Middle frontal gyrus (tissue), 1 donor: ENCODE results near the gene HYAL2.
"Not testable (repeated sequence)": the region's sequence is repeated elsewhere in the genome, so short reads cannot be mapped to it uniquely, and the experiment has no call there.

ENCODE experiments used
- DNase-seq: peaks from one replicate; pipeline ENCODE4 v3.0.0-alpha.2; 2015; ENCODE audit warnings: low spot score; ENCODE audit errors: extremely low spot score

HYAL2 gene

GRCh38 chr3:50314342-50314741 is 8.2 kb downstream of the HYAL2 start:
- DNase-seq = no peak

GRCh38 chr3:50312041-50312440 is 10.5 kb downstream of the HYAL2 start:
- not testable (repeated sequence) for DNase-seq

GRCh38 chr3:50304601-50305000 is 17.9 kb downstream of the HYAL2 start:
- no peak for DNase-seq

- DNase-seq = no peak
Observed at GRCh38 chr3:50303013-50303815, 19.3 kb downstream of the HYAL2 start, which contains the start of gene HYAL1. HYAL1 (minus strand) TSS chr3:50303574; CDS start chr3:50302956, 618 bp downstream.

- no peak for DNase-seq
Observed at GRCh38 chr3:50302095-50303012, 20.2 kb downstream of the HYAL2 start.

- DNase-seq = no peak
Observed at GRCh38 chr3:50300681-50301254, 21.8 kb downstream of the HYAL2 start.

- DNase-seq = peak; percentile 39
Observed at GRCh38 chr3:50299929-50300680, 22.4 kb downstream of the HYAL2 start.

GRCh38 chr3:50299638-50299928 is 23.0 kb downstream of the HYAL2 start:
- DNase-seq = no peak

GRCh38 chr3:50298836-50299637 is 23.5 kb downstream of the HYAL2 start, which contains the start of the genes HYAL3 and NAA80:
HYAL3 (minus strand) TSS chr3:50299405; CDS start chr3:50295602, 3,803 bp downstream.
NAA80 (minus strand) TSS chr3:50299405; CDS start chr3:50297463, 1,942 bp downstream.
- DNase-seq = peak; percentile 99

- DNase-seq = no peak
Observed at GRCh38 chr3:50297896-50298725, 24.4 kb downstream of the HYAL2 start.

GRCh38 chr3:50297384-50297775 is 25.2 kb downstream of the HYAL2 start:
- no peak for DNase-seq

GRCh38 chr3:50296721-50297383 is 25.7 kb downstream of the HYAL2 start:
- DNase-seq = no peak

- no peak for DNase-seq
Observed at GRCh38 chr3:50295553-50296431, 26.8 kb downstream of the HYAL2 start.

GRCh38 chr3:50294492-50295403 is 27.8 kb downstream of the HYAL2 start:
- no peak for DNase-seq

GRCh38 chr3:50294089-50294488 is 28.5 kb downstream of the HYAL2 start:
- DNase-seq = no peak

GRCh38 chr3:50293079-50293801 is 29.3 kb downstream of the HYAL2 start:
- no peak for DNase-seq
